A673 (cell line): ENCODE measurements around the gene BBS4. TPM values are rescaled to one million over a fixed set of nuclear protein-coding genes. Genes with fewer than 3 reads are reported as not detected.
A peak's percentile ranks its signal among the peaks of the same experiment; 100 is the strongest.
"Not testable (repeated sequence)": the region's sequence is repeated elsewhere in the genome, so short reads cannot be mapped to it uniquely, and the experiment has no call there.

Experiments used
- BruUV-seq: library from RNA; stranded (reverse); fragments of 400-500 nt; replicated peaks from 2 replicates; lab custom pipeline; 2021; lab: Mats Ljungman, UMichigan
- CTCF ChIA-PET: fragments of 300-600 bp; sonication (Branson Sonifier 250); formaldehyde crosslinking; loops from one replicate; lab custom pipeline; 2022; ENCODE audit warnings: antibody characterized with exemption; lab: Charles Lee
- POLR2A ChIA-PET: fragments of 300-600 bp; sonication (Branson Sonifier 250); formaldehyde crosslinking; loops from one replicate; lab custom pipeline; 2022; ENCODE audit warnings: antibody characterized with exemption; ENCODE audit not compliant: low non-redundant PET; lab: Charles Lee
- DNase-seq: peaks from one replicate; pipeline ENCODE4 v3.0.0-alpha.2; 2015; ENCODE audit warnings: low spot score
- H3K27ac ChIP-seq: fragments of 200-600 bp; sonication (generic); 2 replicates; pipeline ENCODE4 v1.5.1; 2016; ENCODE audit warnings: mixed run types, low read depth, mild to moderate bottlenecking, mixed read lengths, antibody characterized with exemption, low read length; ENCODE audit not compliant: poor library complexity, severe bottlenecking
- H3K27me3 ChIP-seq: fragments of 200-600 bp; sonication (generic); replicated peaks from 2 replicates; pipeline ENCODE4 v1.6.1; 2017; ENCODE audit warnings: mixed run types, low read depth, mild to moderate bottlenecking, mixed read lengths, antibody characterized with exemption, low read length; ENCODE audit not compliant: insufficient read depth, poor library complexity
- H3K36me3 ChIP-seq: fragments of 200-600 bp; sonication (generic); 2 replicates; pipeline ENCODE4 v1.6.1; 2016; ENCODE audit warnings: mixed run types, mild to moderate bottlenecking, mixed read lengths, antibody characterized with exemption, low read length; ENCODE audit not compliant: insufficient read depth, poor library complexity, severe bottlenecking
- H3K4me1 ChIP-seq: fragments of 200-600 bp; sonication (generic); 2 replicates; pipeline ENCODE4 v1.6.1; 2017; ENCODE audit warnings: mixed run types, mild to moderate bottlenecking, mixed read lengths, antibody characterized with exemption, low read length; ENCODE audit not compliant: insufficient read depth, poor library complexity, severe bottlenecking
- H3K4me3 ChIP-seq: fragments of 200-600 bp; sonication (generic); 2 replicates; pipeline ENCODE4 v1.5.1; 2016; ENCODE audit warnings: low read depth, mixed run types, mild to moderate bottlenecking, mixed read lengths, low read length; ENCODE audit not compliant: poor library complexity, severe bottlenecking
- H3K9me3 ChIP-seq: fragments of 200-600 bp; sonication (generic); 2 replicates; pipeline ENCODE4 v1.6.1; 2016; ENCODE audit warnings: mixed run types, low read depth, mild to moderate bottlenecking, mixed read lengths, antibody characterized with exemption, low read length; ENCODE audit not compliant: poor library complexity, severe bottlenecking
- CTCF ChIP-seq: fragments of 300-800, 200-600 bp; sonication (generic); conservative IDR thresholded peaks from 2 replicates; pipeline ENCODE4 v1.5.1; 2017; ENCODE audit warnings: low read depth, mild to moderate bottlenecking, antibody characterized with exemption, low read length, moderate library complexity, mixed read lengths
- EZH2 ChIP-seq: fragments of 200-600 bp; sonication (generic); IDR thresholded peaks from 2 replicates; pipeline ENCODE4 v1.6.1; 2017; ENCODE audit warnings: borderline replicate concordance, low read depth, mild to moderate bottlenecking, mixed read lengths, antibody characterized with exemption, low read length; ENCODE audit not compliant: poor library complexity, severe bottlenecking
- intact Hi-C: fragments of 100-400 bp; cut with micrococcal nuclease; formaldehyde crosslinking; loops from one replicate; pipeline ENCODE4 v1.10.0; 2022; ENCODE audit not compliant: unreplicated experiment
- total RNA-seq: library from RNA; stranded (reverse); gene quantifications from 2 replicates; pipeline ENCODE4 v1.2.3, GENCODE V29; 2021

Gene BBS4
- total RNA-seq, 1 experiment from 2014 or later: 22.9 TPM

- ChIA-PET POLR2A (no interaction called here), CTCF (no interaction called here)
- Histone ChIP-seq H3K4me1 (no peaks in the 10 kb centered on the region), H3K27ac (no peak overlapping the region), H3K27me3 (no peaks in the 10 kb centered on the region), H3K4me3 (no peak overlapping the region), H3K9me3 (no peaks in the 10 kb centered on the region), H3K36me3 (no peaks in the 10 kb centered on the region)
- DNase-seq: no peak
- BruUV-seq: no TSS peak
- intact Hi-C loops: no loop called here
- TF ChIP-seq CTCF: no peak
- TF ChIP-seq EZH2: no peak
These were observed 14.1 kb downstream of the BBS4 start for GRCh38 chr15:72700076-72700475.

- POLR2A ChIA-PET: no interaction called here
- H3K36me3 ChIP-seq: no peaks in the 10 kb centered on the region
- no peak overlapping the region for H3K4me3 ChIP-seq
- no TSS peak for BruUV-seq
- CTCF ChIA-PET: no interaction called here
- no peaks in the 10 kb centered on the region for H3K4me1 ChIP-seq
- H3K27me3 ChIP-seq: no peaks in the 10 kb centered on the region
- peak; percentile 5 for DNase-seq
- TF ChIP-seq EZH2 (no peak), CTCF (no peak)
- no peak overlapping the region for H3K27ac ChIP-seq
- intact Hi-C loops: no loop called here
- H3K9me3 ChIP-seq: no peaks in the 10 kb centered on the region
These were observed 20.3 kb downstream of the BBS4 start for GRCh38 chr15:72706266-72706665.

GRCh38 chr15:72708551-72709303, 22.7 kb downstream of the BBS4 start:
- intact Hi-C loops, BruUV-seq, H3K4me1 ChIP-seq, H3K27ac ChIP-seq, H3K4me3 ChIP-seq, H3K36me3 ChIP-seq, H3K9me3 ChIP-seq, CTCF ChIA-PET, H3K27me3 ChIP-seq, DNase-seq: not testable (repeated sequence)
- POLR2A ChIA-PET: interaction anchor here (0.5 kb wide), 1 partner anchor 727 kb away, joined by 5 read pairs; no protein-coding TSS in a partner anchor
